ENCODE results near the gene PRKN.

PRKN gene

DNA sequence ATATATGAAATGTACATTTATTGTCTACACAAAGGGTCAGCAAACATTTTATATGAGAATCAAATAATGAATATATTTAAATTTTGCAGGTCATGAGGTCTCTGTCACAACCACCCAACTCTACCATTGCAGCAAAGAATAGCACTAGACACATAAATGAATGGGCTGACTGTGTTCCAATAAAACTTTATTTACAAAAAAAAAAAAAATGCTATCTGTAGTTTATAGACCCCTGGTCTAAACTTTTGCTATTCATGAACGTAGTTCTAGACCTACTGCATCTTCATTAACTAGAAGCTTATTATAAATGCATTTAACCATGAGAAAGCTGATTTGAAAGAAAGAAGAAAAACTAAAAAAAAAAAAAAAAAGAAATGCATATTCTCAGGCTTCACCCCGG is 842.8 kb downstream of the PRKN start:
- H3K4me3 ChIP-seq (ENCODE audit: low read depth, low read length) = no peak overlapping the region

DNA sequence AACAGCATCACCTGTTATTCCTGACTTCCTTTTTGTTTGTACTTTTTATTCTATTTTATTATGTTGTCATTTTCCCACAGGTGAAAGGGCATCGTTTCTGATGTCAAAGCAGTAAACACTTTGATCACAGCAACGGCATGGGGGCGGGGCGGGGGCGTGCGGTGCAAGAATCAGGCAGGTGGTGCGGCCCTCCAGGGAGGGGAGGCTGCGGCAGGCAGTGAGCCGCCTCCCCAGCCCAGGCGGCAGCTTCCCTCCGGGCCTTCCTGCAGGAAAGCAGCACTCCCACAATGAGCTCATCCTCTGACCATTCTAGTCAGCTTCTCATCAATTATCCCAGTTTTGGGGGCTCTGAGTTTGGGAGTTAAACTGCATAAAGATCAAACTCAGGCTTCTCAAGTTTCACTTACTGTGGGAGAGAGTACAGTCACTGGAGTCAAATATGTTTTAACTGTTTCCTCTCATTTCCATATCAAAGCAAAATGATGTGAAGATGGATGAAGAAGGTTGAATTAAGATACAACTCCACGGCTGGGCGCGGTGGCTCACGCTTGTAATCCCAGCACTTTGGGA is 845.3 kb downstream of the PRKN start:
- no peak overlapping the region for H3K4me3 ChIP-seq (ENCODE audit: low read depth, low read length)
- DNase-seq (ENCODE audit: low read depth, low spot score) = no peak
- in situ Hi-C loops (cut with HindIII; ENCODE audit: low sequenced_read_pairs) = no loop called here
- TF ChIP-seq, protein P1, sequence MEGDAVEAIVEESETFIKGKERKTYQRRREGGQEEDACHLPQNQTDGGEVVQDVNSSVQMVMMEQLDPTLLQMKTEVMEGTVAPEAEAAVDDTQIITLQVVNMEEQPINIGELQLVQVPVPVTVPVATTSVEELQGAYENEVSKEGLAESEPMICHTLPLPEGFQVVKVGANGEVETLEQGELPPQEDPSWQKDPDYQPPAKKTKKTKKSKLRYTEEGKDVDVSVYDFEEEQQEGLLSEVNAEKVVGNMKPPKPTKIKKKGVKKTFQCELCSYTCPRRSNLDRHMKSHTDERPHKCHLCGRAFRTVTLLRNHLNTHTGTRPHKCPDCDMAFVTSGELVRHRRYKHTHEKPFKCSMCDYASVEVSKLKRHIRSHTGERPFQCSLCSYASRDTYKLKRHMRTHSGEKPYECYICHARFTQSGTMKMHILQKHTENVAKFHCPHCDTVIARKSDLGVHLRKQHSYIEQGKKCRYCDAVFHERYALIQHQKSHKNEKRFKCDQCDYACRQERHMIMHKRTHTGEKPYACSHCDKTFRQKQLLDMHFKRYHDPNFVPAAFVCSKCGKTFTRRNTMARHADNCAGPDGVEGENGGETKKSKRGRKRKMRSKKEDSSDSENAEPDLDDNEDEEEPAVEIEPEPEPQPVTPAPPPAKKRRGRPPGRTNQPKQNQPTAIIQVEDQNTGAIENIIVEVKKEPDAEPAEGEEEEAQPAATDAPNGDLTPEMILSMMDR (IDR thresholded peaks at IDR 0.05; ENCODE audit: low read depth, low read length) = no peak

More for the DNA sequence above, 842.8 kb downstream of the PRKN start:
- TF ChIP-seq, protein P1 (IDR thresholded peaks at IDR 0.05; ENCODE audit: low read depth, low read length) = no peak
- DNase-seq (ENCODE audit: low read depth, low spot score) = no peak
- in situ Hi-C loops (cut with HindIII; ENCODE audit: low sequenced_read_pairs) = no loop called here

DNA sequence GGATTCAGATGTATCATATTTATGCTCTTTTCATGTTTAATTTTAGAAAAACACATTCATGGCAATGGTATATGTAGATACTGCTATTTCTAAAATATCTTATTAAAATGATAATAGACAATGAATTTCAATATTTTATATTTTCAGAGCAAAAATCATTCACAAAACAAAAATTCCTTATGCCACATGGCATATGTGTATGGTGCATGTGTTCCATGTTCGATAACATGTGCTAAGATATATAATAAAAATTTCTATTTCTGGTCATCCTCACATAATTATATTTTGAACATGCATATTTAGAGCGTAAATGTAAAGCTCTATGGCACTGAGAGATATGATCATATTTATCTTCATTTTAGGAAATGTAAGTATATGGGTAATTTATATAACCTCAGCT is 847.5 kb downstream of the PRKN start:
- DNase-seq (ENCODE audit: low read depth, low spot score) = no peak
- TF ChIP-seq, protein P1 (IDR thresholded peaks at IDR 0.05; ENCODE audit: low read depth, low read length) = no peak
- no peak overlapping the region for H3K4me3 ChIP-seq (ENCODE audit: low read depth, low read length)
- in situ Hi-C loops (cut with HindIII; ENCODE audit: low sequenced_read_pairs) = no loop called here

DNA sequence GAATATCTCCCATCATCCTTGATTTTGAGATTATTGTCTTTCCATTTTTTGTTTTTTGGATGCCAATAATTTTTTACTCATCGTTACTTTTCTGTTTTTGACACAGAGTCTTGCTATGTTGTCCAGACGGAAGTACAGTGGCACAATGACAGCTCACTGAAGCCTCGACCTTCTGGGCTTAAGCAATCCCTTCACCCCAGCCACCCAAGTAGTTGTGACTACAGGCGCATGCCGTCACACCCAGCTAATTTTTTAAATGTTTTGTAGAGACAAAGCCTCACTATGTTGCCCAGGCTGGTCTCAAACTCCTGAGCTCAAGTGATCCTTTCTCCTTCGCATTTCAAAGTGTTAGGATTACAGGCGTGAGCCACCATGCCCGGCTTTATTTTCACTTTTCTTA is 851.3 kb downstream of the PRKN start:
- H3K4me3 ChIP-seq (ENCODE audit: low read depth, low read length) = no peak overlapping the region
- TF ChIP-seq, protein P1 (IDR thresholded peaks at IDR 0.05; ENCODE audit: low read depth, low read length) = no peak
- no peak for DNase-seq (ENCODE audit: low read depth, low spot score)
- in situ Hi-C loops (cut with HindIII; ENCODE audit: low sequenced_read_pairs) = no loop called here

DNA sequence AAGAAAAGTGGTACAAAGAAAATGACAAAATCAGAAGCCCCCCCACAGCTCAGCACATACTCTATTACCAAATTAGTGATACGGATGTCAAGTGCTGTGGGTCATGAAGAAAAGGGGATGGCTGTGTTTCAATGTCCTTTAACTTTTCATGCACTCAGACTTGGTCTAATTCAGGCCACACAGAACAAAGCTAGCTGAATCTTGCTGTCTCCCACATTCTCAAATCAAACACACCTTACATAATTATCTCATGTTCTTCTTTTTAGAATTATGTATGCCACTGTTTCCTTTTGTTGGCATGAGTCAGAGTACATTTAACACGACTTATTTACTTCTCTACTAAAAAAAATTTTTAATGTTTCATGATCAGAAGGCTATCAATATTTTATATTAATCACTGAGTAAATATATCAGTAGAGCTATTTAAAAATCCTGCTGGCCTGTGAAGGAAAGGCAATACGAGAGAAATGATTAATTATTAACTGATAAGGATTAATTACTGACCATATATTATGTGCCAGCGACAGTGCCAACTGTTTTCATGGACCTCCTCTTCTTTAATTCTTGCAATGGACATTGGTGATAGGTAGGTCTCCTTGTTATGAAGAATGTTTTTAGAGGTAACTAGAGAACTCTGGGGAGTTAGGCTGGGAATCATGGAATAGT is 857.2 kb downstream of the PRKN start:
- DNase-seq (ENCODE audit: low read depth, low spot score) = no peak
- TF ChIP-seq, protein P1 (IDR thresholded peaks at IDR 0.05; ENCODE audit: low read depth, low read length) = no peak
- no peak overlapping the region for H3K4me3 ChIP-seq (ENCODE audit: low read depth, low read length)
- in situ Hi-C loops (cut with HindIII; ENCODE audit: low sequenced_read_pairs) = no loop called here

DNA sequence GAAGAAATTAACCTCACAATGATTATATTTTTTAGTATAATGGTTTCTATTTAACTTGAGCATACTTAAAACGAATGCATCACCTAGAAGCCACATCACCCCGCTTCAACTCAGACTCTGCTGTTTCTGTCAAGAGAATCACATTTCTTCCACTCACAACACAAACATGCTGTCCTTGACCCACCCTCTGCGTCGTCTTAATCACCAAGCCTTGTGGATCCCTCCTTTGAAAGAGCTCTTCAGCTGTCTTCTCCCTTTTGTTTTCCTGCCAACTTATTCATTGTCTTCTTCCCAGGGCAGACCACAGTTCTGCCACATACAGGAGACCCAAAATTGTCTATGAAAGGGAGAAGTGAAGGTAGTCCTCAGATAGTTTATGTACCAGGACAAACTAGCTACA is 858.1 kb downstream of the PRKN start:
- TF ChIP-seq, protein P1 (IDR thresholded peaks at IDR 0.05; ENCODE audit: low read depth, low read length) = no peak
- in situ Hi-C loops (cut with HindIII; ENCODE audit: low sequenced_read_pairs) = no loop called here
- DNase-seq (ENCODE audit: low read depth, low spot score) = no peak
- H3K4me3 ChIP-seq (ENCODE audit: low read depth, low read length) = no peak overlapping the region

Measured in astrocyte of the spinal cord (primary cell).